Neural cell (in vitro differentiated cells): ENCODE data around the gene PGM2L1. TPM values are rescaled to one million over a fixed set of nuclear protein-coding genes. Genes with fewer than 3 reads are reported as not detected.

Experiments
- H2AFZ ChIP-seq: fragments of 200-600, 300-800 bp; sonication (generic), shearing (Covaris generic); 2 replicates; pipeline ENCODE4 v1.6.0; 2014; ENCODE audit warnings: low read depth, mild to moderate bottlenecking, antibody characterized with exemption, low read length, moderate library complexity
- H3F3A ChIP-seq: fragments of 200-600 bp; shearing (Covaris generic); 2 replicates; pipeline ENCODE4 v1.6.1; 2016; ENCODE audit warnings: mild to moderate bottlenecking, moderate library complexity, mixed read lengths, antibody characterized with exemption, low read length; ENCODE audit not compliant: insufficient read depth, poor library complexity, severe bottlenecking
- H3K27ac ChIP-seq: fragments of 200-600, 300-800 bp; sonication (generic), shearing (Covaris generic); 2 replicates; pipeline ENCODE4 v1.5.1; 2014; ENCODE audit warnings: mild to moderate bottlenecking, low read length, moderate library complexity
- H3K27me3 ChIP-seq: fragments of 300-800, 200-600 bp; sonication (generic), shearing (Covaris generic); 2 replicates; pipeline ENCODE4 v1.6.0; 2014; ENCODE audit warnings: mild to moderate bottlenecking, low read depth, low read length, moderate library complexity; ENCODE audit not compliant: insufficient read depth
- H3K36me3 ChIP-seq: fragments of 300-800, 200-600 bp; sonication (generic), shearing (Covaris generic); 2 replicates; pipeline ENCODE4 v1.5.1; 2014; ENCODE audit warnings: mild to moderate bottlenecking, antibody characterized with exemption, low read length, moderate library complexity; ENCODE audit not compliant: insufficient read depth
- H3K4me2 ChIP-seq: fragments of 300-800, 200-600 bp; sonication (generic), shearing (Covaris generic); 2 replicates; pipeline ENCODE4 v1.6.0; 2014; ENCODE audit warnings: mild to moderate bottlenecking, low read length
- H3K4me3 ChIP-seq: fragments of 300-800, 200-600 bp; sonication (generic), shearing (Covaris generic); 2 replicates; pipeline ENCODE4 v1.5.1; 2014; ENCODE audit warnings: mild to moderate bottlenecking, low read length, moderate library complexity
- H3K79me2 ChIP-seq: fragments of 200-600 bp; shearing (Covaris generic); replicated peaks from 2 replicates; pipeline ENCODE4 v1.6.0; 2014; ENCODE audit warnings: mild to moderate bottlenecking, low read length, moderate library complexity; ENCODE audit not compliant: insufficient read depth
- H3K9ac ChIP-seq: fragments of 300-800, 200-600 bp; sonication (generic), shearing (Covaris generic); 2 replicates; pipeline ENCODE4 v1.6.1; 2016; ENCODE audit warnings: mild to moderate bottlenecking, low read length, mixed read lengths
- H3K9me2 ChIP-seq: fragments of 200-600 bp; shearing (Covaris generic); 2 replicates; pipeline ENCODE4 v1.6.1; 2016; ENCODE audit warnings: mild to moderate bottlenecking, low read length, mixed read lengths; ENCODE audit not compliant: insufficient read depth
- H3K9me3 ChIP-seq: fragments of 200-600, 300-800 bp; sonication (generic), shearing (Covaris generic); 2 replicates; pipeline ENCODE4 v1.6.1; 2016; ENCODE audit warnings: mild to moderate bottlenecking, mixed run types, low read length, moderate library complexity, mixed read lengths
- H4K20me1 ChIP-seq: fragments of 200-600 bp; shearing (Covaris generic); 2 replicates; pipeline ENCODE4 v1.6.1; 2016; ENCODE audit warnings: mild to moderate bottlenecking, mixed run types; ENCODE audit not compliant: insufficient read depth
- CTCF ChIP-seq: fragments of 450-650 bp; IDR thresholded peaks from 2 replicates; pipeline ENCODE4 v1.5.1; 2014; ENCODE audit warnings: antibody characterized with exemption, mild to moderate bottlenecking, moderate library complexity; ENCODE audit not compliant: poor library complexity, severe bottlenecking
- EP300 ChIP-seq: fragments of 450-650 bp; conservative IDR thresholded peaks from 2 replicates; pipeline ENCODE4 v1.6.1; 2014; ENCODE audit warnings: antibody characterized with exemption, mild to moderate bottlenecking, moderate library complexity; ENCODE audit not compliant: poor library complexity, severe bottlenecking
- EZH2 ChIP-seq: fragments of 200-600, 300-800 bp; shearing (Covaris generic), sonication (generic); IDR thresholded peaks from 2 replicates; pipeline ENCODE4 v1.6.1; 2014; ENCODE audit warnings: antibody characterized with exemption, low read length, borderline replicate concordance, mild to moderate bottlenecking; ENCODE audit not compliant: insufficient read depth, poor library complexity, severe bottlenecking
- MXI1 ChIP-seq: fragments of 450-650 bp; conservative IDR thresholded peaks from 2 replicates; pipeline ENCODE4 v1.6.1; 2014; ENCODE audit warnings: antibody characterized with exemption, mild to moderate bottlenecking; ENCODE audit not compliant: poor library complexity, severe bottlenecking
- POLR2AphosphoS5 ChIP-seq: IDR thresholded peaks from 2 replicates; pipeline ENCODE4 v1.6.1; 2012
- RAD21 ChIP-seq: fragments of 450-650 bp; conservative IDR thresholded peaks from 2 replicates; pipeline ENCODE4 v1.6.1; 2014; ENCODE audit warnings: antibody characterized with exemption, mild to moderate bottlenecking, moderate library complexity
- REST ChIP-seq: IDR thresholded peaks from 2 replicates; pipeline ENCODE4 v1.6.1; 2012; ENCODE audit warnings: borderline replicate concordance
- SMC3 ChIP-seq: fragments of 450-650 bp; conservative IDR thresholded peaks from 2 replicates; pipeline ENCODE4 v1.6.1; 2014; ENCODE audit warnings: antibody characterized with exemption, mild to moderate bottlenecking, moderate library complexity; ENCODE audit not compliant: poor library complexity
- TAF1 ChIP-seq: IDR thresholded peaks from 2 replicates; pipeline ENCODE4 v1.6.1; 2012; ENCODE audit warnings: low read depth
- polyA plus RNA-seq: library from polyadenylated mRNA; depleted of rRNA; stranded (reverse); fragments of >200 nt; gene quantifications from 2 replicates; pipeline ENCODE4 v1.2.3, GENCODE V29; 2014

The PGM2L1 gene
- polyA plus RNA-seq, 1 donor from 2014 or later: 95.0 TPM

GRCh38 chr11:74312326-74312725 is 85.9 kb downstream of the PGM2L1 start:
- Histone ChIP-seq H3K36me3 (no peaks in the 10 kb centered on the region), H3K4me3 (no peak overlapping the region), H3K27me3 (peaks cover 28% of the 10 kb centered on the region), H3K9me3 (peaks cover 3% of the 10 kb centered on the region), H3K9me2 (no peaks in the 10 kb centered on the region), H3K27ac (no peak overlapping the region), H2AFZ (no peak overlapping the region), H3K4me2 (no peak overlapping the region), H3F3A (no peaks in the 10 kb centered on the region), H4K20me1 (no peaks in the 10 kb centered on the region), H3K9ac (no peak overlapping the region), H3K79me2 (no peaks in the 10 kb centered on the region)
- TF ChIP-seq CTCF (no peak), EZH2 (no peak), POLR2AphosphoS5 (no peak), TAF1 (no peak), REST (no peak), SMC3 (no peak), RAD21 (no peak), EP300 (no peak), MXI1 (no peak)

- H3K27me3 ChIP-seq: peaks cover 28% of the 10 kb centered on the region
These were observed 86.8 kb downstream of the PGM2L1 start, which contains the start of gene P4HA3 for GRCh38 chr11:74311352-74311926. Gene P4HA3, minus strand, starts transcription at chr11:74311640. Its CDS starts 29 bp downstream, at chr11:74311611.

More at GRCh38 chr11:74311352-74311926, 86.8 kb downstream of the PGM2L1 start, which contains the start of gene P4HA3:
- no peaks in the 10 kb centered on the region for H3F3A ChIP-seq
- H4K20me1 ChIP-seq: no peaks in the 10 kb centered on the region
- H3K4me2 ChIP-seq: no peak within 1 kb of the TSS
- TF ChIP-seq POLR2AphosphoS5 (no peak), CTCF (peak; percentile 24)
- H3K27ac ChIP-seq: no peak within 1 kb of the TSS
- peak within 1 kb of the TSS; percentile 67 for H3K4me3 ChIP-seq
- H3K9ac ChIP-seq: no peak within 1 kb of the TSS
- H3K9me3 ChIP-seq: peaks cover 3% of the 10 kb centered on the region
- H3K79me2 ChIP-seq: no peaks in the 10 kb centered on the region
- H3K9me2 ChIP-seq: no peaks in the 10 kb centered on the region
- no peaks in the 10 kb centered on the region for H3K36me3 ChIP-seq
- H2AFZ ChIP-seq: no peak within 1 kb of the TSS
